OCI-LY3 (cell line): ENCODE data around the gene ENPP1.

Experiments
- H2AFZ ChIP-seq: fragments of 200-600, 300-600 bp; shearing (Covaris generic); 2 replicates; pipeline ENCODE4 v1.6.0; 2014; ENCODE audit warnings: antibody characterized with exemption, low read depth, low read length
- H3K27ac ChIP-seq: fragments of 200-600, 300-600 bp; sonication (generic); 2 replicates; pipeline ENCODE4 v1.5.1; 2014; ENCODE audit warnings: mild to moderate bottlenecking, low read length, moderate library complexity, mixed read lengths
- H3K27me3 ChIP-seq: fragments of 200-600, 300-600 bp; sonication (generic); 2 replicates; pipeline ENCODE4 v1.6.1; 2014; ENCODE audit warnings: low read depth, low read length, mixed read lengths
- H3K36me3 ChIP-seq: fragments of 200-600, 300-600 bp; sonication (generic); replicated peaks from 2 replicates; pipeline ENCODE3; 2014; ENCODE audit warnings: low read depth, low read length, mixed read lengths
- H3K4me1 ChIP-seq: fragments of 300-600, 200-600 bp; sonication (generic); 2 replicates; pipeline ENCODE4 v1.6.1; 2014; ENCODE audit warnings: low read length, mixed read lengths
- H3K4me2 ChIP-seq: fragments of 200-600, 300-600 bp; sonication (generic); 2 replicates; pipeline ENCODE4 v1.6.1; 2014; ENCODE audit warnings: low read length, mixed read lengths
- H3K4me3 ChIP-seq: fragments of 300-600, 200-600 bp; sonication (generic); 2 replicates; pipeline ENCODE4 v1.5.1; 2014; ENCODE audit warnings: antibody characterized with exemption, mild to moderate bottlenecking, low read length, moderate library complexity
- H3K79me2 ChIP-seq: fragments of 300-600, 200-600 bp; shearing (Covaris generic); 2 replicates; pipeline ENCODE4 v1.6.1; 2014; ENCODE audit warnings: mild to moderate bottlenecking, low read length, mixed read lengths
- H3K9ac ChIP-seq: fragments of 300-600, 200-600 bp; shearing (Covaris generic); 2 replicates; pipeline ENCODE4 v1.6.0; 2014; ENCODE audit warnings: mild to moderate bottlenecking, low read length, moderate library complexity
- H3K9me3 ChIP-seq: fragments of 200-600, 300-600 bp; shearing (Covaris generic); 2 replicates; pipeline ENCODE4 v1.6.1; 2014; ENCODE audit warnings: low read length, mixed read lengths; ENCODE audit not compliant: insufficient read depth
- H4K20me1 ChIP-seq: fragments of 200-600, 300-600 bp; sonication (generic); 2 replicates; pipeline ENCODE4 v1.6.1; 2016; ENCODE audit warnings: low read length, mixed read lengths; ENCODE audit not compliant: insufficient read depth
- EZH2phosphoT487 ChIP-seq: fragments of 200-600 bp; shearing (Covaris generic); IDR thresholded peaks from 2 replicates; pipeline ENCODE4 v1.6.1; 2018; ENCODE audit warnings: antibody characterized with exemption, mixed run types, low read depth
- TF ChIP-seq, protein P1 (sequence below): fragments of 200-600, 300-600 bp; sonication (generic); IDR thresholded peaks from 2 replicates; pipeline ENCODE4 v1.5.1; 2014; ENCODE audit warnings: antibody characterized with exemption, low read length, low read depth

Gene ENPP1

GRCh38 chr6:131821010-131821807 is 13.4 kb downstream of the ENPP1 start:
- H3K4me3 ChIP-seq, result no peak overlapping the region
- H3K79me2 ChIP-seq, result no peaks in the 10 kb centered on the region
- H3K27ac ChIP-seq, result no peak overlapping the region
- no peak overlapping the region for H3K4me2 ChIP-seq
- no peaks in the 10 kb centered on the region for H3K4me1 ChIP-seq
- TF ChIP-seq, protein P1, sequence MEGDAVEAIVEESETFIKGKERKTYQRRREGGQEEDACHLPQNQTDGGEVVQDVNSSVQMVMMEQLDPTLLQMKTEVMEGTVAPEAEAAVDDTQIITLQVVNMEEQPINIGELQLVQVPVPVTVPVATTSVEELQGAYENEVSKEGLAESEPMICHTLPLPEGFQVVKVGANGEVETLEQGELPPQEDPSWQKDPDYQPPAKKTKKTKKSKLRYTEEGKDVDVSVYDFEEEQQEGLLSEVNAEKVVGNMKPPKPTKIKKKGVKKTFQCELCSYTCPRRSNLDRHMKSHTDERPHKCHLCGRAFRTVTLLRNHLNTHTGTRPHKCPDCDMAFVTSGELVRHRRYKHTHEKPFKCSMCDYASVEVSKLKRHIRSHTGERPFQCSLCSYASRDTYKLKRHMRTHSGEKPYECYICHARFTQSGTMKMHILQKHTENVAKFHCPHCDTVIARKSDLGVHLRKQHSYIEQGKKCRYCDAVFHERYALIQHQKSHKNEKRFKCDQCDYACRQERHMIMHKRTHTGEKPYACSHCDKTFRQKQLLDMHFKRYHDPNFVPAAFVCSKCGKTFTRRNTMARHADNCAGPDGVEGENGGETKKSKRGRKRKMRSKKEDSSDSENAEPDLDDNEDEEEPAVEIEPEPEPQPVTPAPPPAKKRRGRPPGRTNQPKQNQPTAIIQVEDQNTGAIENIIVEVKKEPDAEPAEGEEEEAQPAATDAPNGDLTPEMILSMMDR, result no peak
- no peak for TF ChIP-seq EZH2phosphoT487
- no peaks in the 10 kb centered on the region for H3K9me3 ChIP-seq
- H3K27me3 ChIP-seq, result no peaks in the 10 kb centered on the region
- H4K20me1 ChIP-seq, result no peaks in the 10 kb centered on the region
- no peaks in the 10 kb centered on the region for H3K36me3 ChIP-seq
- H3K9ac ChIP-seq, result no peak overlapping the region
- no peak overlapping the region for H2AFZ ChIP-seq

GRCh38 chr6:131822119-131822518 is 14.3 kb downstream of the ENPP1 start:
- H3K4me2 ChIP-seq, result no peak overlapping the region
- TF ChIP-seq, protein P1, result no peak
- no peak for TF ChIP-seq EZH2phosphoT487
- no peak overlapping the region for H3K27ac ChIP-seq
- no peaks in the 10 kb centered on the region for H3K9me3 ChIP-seq
- H3K27me3 ChIP-seq, result no peaks in the 10 kb centered on the region
- H3K9ac ChIP-seq, result no peak overlapping the region
- H3K4me3 ChIP-seq, result no peak overlapping the region
- no peak overlapping the region for H2AFZ ChIP-seq
- H4K20me1 ChIP-seq, result no peaks in the 10 kb centered on the region
- H3K36me3 ChIP-seq, result no peaks in the 10 kb centered on the region
- no peaks in the 10 kb centered on the region for H3K4me1 ChIP-seq
- H3K79me2 ChIP-seq, result no peaks in the 10 kb centered on the region

DNA sequence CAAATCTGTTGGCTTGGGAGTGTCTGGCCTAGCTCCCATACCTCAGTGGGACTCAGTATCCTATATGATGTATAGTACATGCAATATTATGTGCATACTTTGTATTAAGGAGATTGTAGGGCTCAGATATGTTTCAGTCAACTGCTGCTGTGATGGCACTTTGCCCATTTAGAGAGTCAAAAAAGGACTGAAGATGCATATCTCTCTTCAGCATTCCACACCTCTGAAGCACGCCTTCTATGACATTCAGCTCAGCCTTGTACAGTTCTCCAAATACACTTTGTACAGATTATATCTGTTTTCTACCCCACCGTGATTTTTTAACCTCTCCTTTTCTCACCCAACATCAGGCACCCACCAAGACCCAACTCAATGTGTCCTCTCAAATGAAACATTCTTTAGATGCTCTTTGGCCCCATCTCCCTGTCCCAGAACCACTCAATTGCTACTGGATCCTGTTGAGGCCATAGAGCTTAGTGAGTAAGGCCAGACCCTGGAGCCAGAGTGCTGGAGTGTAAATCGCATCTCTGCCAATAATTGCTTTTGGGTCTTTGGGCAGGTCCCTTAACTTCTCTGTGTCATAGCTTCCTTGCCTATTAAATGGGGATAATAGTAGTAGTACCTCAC is 15.6 kb downstream of the ENPP1 start:
- H3K79me2 ChIP-seq, result no peaks in the 10 kb centered on the region
- H3K4me1 ChIP-seq, result no peaks in the 10 kb centered on the region
- no peaks in the 10 kb centered on the region for H3K27me3 ChIP-seq
- no peak overlapping the region for H3K9ac ChIP-seq
- no peaks in the 10 kb centered on the region for H4K20me1 ChIP-seq
- no peak overlapping the region for H3K27ac ChIP-seq
- H2AFZ ChIP-seq, result no peak overlapping the region
- no peaks in the 10 kb centered on the region for H3K36me3 ChIP-seq
- H3K4me3 ChIP-seq, result no peak overlapping the region
- no peaks in the 10 kb centered on the region for H3K9me3 ChIP-seq
- H3K4me2 ChIP-seq, result no peak overlapping the region
- no peak for TF ChIP-seq EZH2phosphoT487
- TF ChIP-seq, protein P1, result no peak

DNA sequence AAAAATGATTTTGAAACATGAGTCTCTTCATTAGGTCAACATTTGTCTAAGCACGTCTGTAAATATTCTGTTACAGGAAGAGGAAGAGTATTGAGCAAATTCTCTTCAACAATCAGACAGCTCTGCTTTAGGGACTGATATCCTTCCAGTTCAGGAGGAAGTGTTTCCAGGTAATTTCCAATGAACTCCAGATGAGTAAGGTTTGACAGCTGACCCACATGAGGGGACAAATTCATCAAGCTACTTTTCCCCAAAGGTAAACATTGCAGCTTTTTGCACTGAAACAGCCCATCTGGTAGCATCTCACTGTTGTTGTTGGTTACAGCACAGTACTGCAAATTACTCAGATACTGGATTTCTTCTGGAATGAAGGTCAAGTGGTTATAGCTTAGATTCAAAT is 18.1 kb downstream of the ENPP1 start:
- Histone ChIP-seq H3K4me2 (no peak overlapping the region), H3K4me1 (no peaks in the 10 kb centered on the region), H3K9me3 (no peaks in the 10 kb centered on the region), H3K36me3 (no peaks in the 10 kb centered on the region), H3K27ac (no peak overlapping the region), H2AFZ (no peak overlapping the region), H4K20me1 (no peaks in the 10 kb centered on the region), H3K27me3 (no peaks in the 10 kb centered on the region), H3K79me2 (no peaks in the 10 kb centered on the region), H3K9ac (no peak overlapping the region), H3K4me3 (no peak overlapping the region)
- TF ChIP-seq EZH2phosphoT487, result no peak
- TF ChIP-seq, protein P1, result no peak
